Sigmoid colon (tissue), 4 donors: Measurements from ENCODE around the gene ACSS2.

Source experiments
- EP300 ChIP-seq, 4 donors: sonication (generic); formaldehyde crosslinking; IDR thresholded peaks; one replicate each; pipeline ENCODE4 v1.6.1; 2017; ENCODE audit warnings: antibody characterized with exemption in 4 of 4
- POLR2A ChIP-seq, 2 donors: fragments of 450-650 bp; IDR thresholded peaks; one replicate each; pipeline ENCODE4 v1.6.1; 2016; ENCODE audit warnings: antibody characterized with exemption in 2 of 2, mild to moderate bottlenecking in 2 of 2, moderate library complexity in 2 of 2

- TF ChIP-seq POLR2A (IDR thresholded peaks at IDR 0.05), result no peak
- no peak for TF ChIP-seq EP300 (IDR thresholded peaks at IDR 0.05)
These were observed 97.8 kb downstream of the ACSS2 start for GRCh38 chr20:34974246-34974645.
